DMS 273 (cell line): ENCODE results near the gene LRMDA.

Source experiments
- DNase-seq: peaks from one replicate; lab custom pipeline; 2025; ENCODE audit not compliant: unreplicated experiment; lab: John Stamatoyannopoulos, UW

Gene LRMDA

DNA sequence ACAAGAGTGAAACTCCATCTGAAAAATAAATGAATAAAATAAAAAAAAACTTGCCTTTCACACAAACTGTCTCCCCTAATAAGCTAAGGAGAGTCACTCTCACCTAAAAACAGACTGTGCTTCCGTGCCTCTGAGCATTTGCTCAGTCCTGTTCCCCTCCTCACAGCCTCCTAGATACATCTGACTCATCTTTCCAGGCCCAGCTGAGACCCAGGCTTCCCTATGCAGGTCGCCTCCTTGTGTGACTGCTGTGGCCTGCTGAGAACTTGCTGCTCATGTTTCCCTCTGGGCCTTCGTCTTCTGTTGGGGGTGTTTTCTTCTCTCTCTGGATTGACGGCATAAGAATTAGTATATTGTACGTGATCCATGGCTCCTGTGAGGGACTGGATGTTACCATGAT, 777.7 kb downstream of the LRMDA start:
- DNase-seq, result no peak

DNA sequence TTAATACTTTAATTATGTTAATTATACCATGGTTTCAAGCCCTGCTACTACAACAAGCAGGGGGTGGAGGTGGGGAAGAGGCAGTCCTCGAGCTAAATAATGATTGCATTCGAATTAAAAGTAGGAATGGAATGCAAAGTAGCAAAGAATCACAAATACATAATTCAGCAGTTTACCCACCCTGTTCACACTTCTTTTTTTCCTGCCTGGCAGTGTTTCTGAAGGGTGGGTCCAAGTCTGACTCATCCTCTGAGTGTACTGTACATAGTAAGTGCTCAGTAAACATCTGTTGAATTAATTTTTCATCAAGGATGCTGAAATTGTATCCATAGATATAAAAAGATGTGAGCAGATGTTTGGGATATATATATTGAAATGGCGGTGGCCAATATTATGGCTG, 778.8 kb downstream of the LRMDA start:
- DNase-seq, result no peak

DNA sequence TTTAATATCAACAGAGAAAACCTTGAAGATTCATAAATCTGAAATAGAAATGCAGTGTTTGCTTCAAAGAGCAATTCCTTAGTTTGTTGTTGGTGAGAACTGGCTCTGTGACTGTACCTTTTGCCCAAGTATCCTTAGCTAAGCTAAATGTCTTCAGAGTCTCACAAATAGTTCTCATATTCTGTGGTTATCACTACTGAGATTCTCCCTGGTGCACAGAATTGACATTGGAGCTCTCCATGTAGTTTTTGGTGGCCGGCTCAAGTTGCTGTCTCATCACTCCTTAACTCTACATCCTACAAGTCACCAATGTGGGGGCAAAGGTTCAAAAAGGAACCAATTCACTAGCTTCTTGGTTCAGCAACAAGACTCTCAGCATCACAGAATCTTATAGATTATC, 780.3 kb downstream of the LRMDA start:
- DNase-seq, result no peak

DNA sequence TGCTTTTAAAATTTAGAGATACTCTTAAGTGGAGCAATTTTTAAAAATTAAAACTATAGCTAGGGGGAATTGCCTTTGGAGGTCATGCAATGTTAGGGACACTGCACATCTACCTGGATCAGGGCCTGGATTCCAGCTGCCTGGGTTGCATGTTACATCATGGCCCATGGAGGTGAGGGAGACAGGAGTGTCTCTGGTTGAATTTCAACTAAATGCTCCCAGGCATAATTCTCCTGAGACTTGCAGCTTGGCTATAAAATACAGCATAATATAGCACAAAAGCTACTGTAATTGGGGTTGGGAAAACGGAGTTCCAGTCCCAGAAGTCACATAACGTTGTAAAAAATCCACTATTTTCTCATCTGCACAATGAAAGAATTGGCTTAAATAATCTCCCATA, 782.5 kb downstream of the LRMDA start:
- DNase-seq, result no peak

DNA sequence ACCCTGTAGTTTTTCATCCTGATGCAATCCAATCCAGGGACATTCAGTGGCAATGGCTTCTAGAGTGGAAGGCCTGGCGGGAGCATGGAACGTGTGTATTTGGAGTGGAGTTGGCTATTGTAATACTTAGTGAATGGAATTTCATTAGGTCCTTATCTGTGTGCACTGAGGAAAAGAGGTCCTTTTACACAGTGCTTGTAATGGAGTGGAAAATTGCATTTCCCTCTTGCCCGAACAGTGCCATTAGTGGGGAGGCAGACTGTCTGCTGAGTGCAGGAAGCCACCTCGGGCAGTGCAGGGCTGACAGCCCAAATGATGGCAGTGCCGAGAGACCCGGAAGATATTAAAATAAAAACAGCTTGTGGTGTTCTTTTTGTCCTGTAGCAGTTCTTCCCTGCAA, 786.6 kb downstream of the LRMDA start:
- no peak for DNase-seq

DNA sequence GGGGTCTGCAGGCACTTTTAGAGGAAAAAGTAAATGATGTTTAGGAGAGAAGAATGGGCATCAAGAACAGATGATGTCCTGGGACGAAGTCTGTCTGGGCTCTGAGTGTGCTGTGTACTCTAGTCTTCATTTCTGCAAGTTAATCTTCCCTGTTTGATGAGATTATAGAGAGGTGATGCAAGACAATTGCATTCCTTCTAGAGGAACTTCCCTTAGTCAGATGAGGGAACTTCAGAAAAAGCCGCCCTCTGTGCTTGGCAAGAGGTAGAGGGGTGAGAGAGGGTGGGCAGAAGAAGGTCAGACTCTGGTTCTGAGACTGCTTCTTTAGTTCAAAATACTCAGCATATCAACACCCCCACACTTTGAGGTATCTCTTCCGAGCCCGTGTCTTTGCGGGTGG, 797.9 kb downstream of the LRMDA start:
- no peak for DNase-seq

DNA sequence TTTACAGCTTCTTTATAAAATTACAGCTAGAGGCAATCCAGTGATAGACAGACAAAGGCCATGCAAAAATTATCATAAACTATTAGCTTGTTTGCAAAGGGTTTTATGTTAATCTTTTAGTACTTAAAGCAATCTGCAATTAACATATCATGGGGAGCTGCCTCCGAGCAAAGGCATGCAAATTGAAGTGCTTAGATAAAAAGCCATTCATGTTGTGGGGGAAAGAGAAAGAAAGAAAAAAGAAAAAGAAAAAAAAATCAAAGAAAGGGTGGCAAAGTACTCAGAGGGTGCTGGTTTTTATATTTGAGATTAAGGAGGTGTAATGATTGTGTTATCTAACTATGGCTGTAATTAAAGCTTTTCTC, 799.5 kb downstream of the LRMDA start:
- no peak for DNase-seq

DNA sequence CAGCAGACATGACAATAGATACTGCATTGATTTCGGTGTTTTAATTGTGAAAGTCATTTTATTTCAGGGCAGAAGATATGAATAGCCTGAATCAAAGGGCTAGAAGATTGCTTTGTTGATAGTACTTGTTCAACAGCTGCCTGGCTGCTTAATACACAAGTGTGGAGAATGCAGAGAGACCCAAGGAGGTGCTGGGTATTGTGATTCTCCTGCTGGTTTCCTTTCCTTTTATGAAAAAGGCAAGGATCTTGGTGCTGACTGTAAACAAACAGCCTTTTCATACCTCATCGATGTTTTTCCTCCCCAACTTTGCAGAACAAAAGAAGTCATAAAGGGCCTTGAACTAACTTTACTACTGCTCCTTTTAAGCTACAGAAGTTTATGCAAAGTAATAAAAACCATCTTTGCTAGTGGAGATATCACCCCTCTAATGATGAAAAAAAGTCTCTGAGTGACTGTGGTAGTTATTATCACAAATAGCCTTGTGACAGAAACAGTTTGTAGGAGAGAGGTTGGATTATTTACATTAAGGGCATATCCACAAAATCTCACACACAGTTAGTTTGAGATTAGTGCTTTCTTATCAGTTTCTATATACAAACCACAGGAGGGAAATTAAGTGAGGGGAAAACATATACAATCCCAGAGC, 800.0 kb downstream of the LRMDA start:
- DNase-seq, result no peak

DNA sequence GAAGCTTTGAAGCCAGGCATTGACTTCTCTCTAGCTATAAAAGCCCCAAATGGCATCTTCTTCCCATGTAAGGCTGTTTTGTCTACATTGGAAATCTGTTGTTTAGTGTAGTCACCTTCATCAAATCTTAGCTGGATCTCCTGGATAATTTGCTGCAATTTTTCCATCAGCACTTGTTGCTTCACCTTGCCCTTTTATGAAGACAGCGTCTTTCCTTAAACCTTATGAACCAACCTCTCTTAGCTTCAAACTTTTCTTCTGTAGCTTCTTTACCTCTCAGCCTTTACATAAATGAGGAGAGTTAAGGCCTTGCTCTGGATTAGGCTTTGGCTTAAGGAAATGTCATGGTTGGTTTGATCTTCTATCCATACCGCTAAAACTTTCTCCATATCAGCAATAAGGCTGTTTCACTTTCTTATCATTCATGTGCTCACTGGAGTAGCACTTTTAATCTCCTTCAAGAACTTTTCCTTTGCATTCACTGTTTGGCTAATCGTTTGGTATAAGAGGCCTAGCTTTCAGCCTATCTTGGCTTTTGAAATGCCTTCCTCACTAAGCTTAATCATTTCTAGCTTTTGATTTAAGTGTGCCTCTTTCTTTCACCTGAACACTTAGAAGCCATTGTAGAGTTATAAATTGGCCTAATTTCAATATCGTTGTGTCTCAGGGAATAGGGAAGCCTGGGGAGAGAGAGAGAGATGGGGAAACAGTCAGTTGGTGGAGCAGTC, 803.2 kb downstream of the LRMDA start:
- no peak for DNase-seq

DNA sequence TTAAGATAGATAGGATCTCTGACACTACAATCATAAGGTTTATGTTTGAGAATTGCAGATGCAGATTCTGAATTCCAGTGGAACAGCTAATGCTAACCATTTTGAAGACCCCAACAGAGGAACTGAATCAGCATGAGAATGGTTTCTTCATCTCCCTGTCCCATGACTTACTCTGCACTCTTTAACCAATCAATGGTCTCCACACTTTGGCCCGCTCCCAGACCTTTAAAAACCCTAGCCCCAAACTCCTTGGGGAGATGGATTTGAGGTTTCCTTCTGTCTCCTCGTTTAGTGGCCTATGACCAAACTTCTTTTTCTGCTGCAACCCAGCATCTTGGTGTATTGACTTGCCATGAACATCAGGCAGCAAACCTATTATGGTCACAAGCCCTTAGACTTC, 804.9 kb downstream of the LRMDA start:
- DNase-seq, result no peak

DNA sequence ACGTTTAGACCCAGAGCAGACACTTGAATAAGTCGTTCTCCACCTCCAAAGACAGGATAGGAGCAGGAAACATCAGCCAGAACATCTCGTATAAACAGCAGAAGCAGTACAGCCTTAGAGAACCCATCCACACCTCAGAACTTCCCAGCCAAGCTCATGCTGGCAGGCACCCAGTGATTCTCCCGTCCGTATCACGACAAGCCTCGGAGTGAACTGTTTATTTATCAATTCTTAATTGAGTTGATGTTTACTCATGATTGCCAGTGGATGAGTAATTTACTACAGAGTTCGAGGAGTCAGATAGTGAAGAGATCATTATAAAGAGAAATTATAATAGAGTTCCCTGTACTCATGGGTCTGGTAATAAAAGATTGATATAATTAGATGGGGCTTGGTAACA, 811.5 kb downstream of the LRMDA start:
- no peak for DNase-seq

DNA sequence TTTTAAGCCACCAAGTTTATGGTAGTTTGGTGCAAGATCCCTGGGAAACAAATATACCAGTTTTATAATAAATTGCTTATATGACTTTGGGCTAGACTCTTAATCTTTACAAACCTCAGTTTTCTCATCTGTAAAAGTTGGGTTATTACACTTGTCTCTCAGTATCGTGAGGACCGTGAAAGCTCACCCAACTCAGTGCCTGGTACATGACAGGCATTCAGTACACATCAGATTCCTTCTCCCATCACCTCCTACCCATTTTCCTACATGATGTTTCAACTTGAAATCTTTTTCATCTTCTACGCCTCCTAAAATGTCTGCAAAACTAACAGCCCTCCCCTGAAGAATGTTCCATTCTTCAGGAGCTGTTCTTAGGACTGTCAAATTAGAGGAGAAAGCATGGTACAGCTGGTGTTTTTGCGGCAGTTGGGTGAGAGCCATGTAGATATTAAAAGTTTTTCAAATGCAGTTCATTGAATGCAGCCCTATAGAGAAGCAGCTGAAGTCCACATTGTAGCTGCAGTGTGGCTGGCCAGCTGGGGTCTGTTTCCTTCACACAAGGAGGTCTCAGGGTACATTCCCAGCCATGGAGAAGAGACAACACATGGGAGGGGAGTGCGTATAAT, 812.8 kb downstream of the LRMDA start:
- no peak for DNase-seq

DNA sequence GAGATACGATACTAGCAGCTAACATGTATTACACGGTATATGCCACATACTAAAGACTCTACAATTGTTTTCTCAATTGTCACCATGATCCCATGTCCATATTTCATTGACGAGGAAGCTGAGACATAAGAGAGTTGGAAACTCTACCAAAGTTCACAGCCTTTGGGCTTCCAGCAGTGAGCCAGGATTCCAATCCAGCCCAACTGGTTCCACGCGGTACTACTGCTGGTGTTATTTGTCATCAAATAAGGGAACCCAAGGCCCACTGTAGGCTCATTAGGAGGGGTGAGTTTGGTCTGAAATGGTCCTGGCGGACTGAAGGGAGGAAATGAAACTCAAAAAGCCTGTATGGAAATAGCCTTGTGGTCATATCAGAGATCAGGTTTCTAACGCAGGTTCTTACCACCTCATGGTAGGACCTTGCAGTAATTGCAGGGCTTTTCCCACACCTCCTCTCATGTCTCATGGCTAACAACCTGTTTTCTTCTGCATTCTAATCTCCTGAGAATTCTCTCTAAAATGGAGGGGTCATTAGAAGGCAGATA, 814.6 kb downstream of the LRMDA start:
- no peak for DNase-seq

DNA sequence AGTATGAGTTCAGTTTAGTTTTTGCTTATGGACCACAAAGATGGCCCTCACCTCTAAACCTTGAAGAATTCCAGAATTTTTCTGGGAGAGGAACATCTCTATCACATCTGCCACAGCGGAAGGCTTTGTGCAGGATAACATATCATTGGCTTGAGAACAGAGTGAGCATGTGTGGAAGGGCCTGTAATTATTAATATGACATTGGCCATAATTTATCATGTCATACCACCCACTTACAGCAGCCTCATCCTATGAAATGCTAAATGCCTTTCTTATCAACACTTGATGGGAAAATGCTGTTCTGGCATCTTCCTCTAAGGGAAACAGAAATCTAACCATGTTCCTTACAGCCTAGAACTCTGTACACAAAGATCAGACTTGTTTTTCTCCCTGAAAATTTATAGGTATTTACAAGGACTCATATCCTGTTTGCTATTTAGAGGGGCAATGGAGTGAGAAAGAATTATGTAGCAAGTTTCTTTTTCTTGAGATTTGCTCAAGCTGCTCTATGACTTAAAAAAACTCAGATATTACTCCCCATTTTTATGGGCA, 817.3 kb downstream of the LRMDA start:
- no peak for DNase-seq

DNA sequence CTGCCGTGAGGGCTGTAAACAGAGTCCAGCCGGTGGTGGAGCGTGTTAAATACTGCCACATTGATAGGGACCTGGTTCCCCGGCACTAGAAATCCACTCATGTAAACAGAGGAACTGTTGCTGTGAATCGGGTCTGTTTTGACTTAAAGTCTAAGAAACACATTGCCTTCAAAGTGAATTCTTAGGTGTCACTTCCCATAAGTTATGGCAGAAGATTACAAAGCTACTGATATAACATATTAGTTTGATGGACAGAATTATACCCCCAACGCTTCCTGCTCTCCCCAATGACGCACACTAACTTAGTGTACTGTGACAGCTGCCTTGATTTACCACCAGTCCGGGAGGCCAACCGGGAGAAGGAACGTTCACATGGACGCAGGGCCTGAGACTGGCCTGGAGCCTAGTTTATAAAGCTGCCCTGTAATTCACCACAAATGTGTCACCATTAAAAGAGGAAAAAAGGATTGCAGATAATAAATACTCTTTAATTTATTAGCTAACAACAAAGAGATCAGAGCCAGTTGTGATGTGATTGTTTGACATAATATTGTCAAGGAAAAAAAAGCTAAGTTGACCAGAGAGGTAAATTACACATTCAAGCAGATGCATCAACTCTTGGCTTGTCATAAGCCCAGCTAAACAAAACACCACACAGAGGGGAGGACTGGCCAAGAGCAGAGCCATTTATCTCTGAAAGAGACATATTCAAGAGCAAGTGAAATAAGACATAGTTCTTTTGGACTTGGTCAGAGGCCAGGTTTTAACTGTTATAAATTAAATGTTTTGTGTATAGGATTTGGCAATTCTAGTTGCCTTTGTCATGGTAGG, 820.6 kb downstream of the LRMDA start:
- DNase-seq, result no peak

DNA sequence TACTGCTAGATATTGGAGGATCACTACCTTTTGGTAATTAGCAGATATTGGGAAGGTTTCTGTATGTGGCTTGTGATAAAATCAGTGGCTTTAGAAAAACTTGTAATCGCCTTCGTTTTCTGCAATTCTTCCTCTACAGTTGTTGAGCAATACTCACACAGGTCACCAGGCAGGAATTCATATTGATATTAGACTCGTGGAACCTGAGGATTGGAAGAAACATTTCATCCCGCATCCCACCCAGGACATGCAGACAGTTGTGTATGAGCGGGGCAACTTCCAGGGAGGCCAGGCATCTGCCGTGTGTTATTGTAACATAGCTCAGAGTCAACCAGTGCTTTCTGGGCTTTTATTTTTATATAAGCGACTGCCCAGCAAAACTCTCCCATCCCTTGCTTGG, 821.3 kb downstream of the LRMDA start:
- DNase-seq, result no peak

DNA sequence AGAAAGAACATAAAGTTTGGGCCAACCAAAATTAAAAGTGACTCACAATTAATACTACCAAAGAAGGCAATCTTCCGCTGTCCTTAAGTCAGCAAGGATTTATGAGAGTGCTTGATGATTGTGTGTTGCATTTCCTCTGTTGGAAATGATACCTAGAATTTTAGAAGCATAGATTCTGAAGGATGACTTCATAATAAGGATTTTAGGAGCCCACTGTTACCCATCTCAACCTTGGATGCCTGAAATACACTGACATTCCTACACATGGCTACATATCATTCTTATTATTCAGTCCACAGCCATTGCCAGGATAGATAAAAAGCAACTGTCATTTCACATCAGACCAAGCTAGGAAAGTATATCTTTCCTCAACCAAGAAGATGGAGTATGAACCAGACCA, 823.8 kb downstream of the LRMDA start:
- no peak for DNase-seq

DNA sequence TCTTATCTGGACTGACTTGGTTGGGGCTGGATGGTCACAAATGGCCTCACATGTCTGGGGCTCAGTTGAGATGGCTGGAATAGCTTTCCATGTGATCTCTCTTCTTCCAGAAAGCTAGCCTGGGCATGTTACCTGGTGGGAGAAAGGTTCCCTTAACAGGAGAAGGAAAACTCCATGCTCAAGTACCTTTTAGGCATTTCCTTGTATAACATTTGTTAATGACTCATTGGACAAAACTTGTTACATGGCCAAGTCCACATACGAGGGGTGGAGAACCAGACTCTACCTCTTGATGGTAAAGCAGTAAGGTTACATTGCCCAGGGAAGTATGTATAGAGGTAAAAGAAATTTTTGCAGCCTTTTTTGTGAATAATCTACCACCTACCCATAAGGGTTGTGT, 826.4 kb downstream of the LRMDA start:
- no peak for DNase-seq

DNA sequence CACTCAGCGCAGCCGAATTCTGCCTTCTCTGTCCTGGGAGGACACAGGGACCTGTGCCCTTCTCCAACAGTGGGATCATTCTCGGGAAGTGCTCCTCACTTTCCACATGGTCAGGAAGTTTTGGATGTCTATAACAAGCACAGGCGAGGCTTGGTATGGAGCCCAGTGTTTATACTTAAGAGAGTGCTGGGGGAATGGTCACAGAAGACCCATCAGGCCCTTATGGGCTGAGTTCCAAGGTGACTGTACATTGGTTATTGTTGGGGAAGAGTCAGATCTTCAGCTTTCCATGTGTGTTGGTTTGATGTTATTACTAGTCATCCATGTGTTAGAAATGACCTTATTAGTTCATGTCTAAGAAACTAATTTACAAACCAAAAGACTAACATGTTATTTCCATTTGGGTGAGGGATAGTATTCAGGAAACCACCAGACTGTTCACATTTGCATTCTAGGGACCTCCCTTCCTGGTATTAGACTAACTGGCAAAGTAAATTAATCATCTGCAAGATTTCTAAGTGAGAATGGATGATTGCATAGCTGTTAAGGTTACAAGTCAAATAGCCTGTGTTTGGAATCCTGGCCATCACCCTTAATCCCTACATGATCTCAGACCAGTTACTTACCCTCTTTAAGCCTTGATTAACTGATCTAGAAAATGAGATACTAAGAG, 834.2 kb downstream of the LRMDA start:
- DNase-seq, result no peak

DNA sequence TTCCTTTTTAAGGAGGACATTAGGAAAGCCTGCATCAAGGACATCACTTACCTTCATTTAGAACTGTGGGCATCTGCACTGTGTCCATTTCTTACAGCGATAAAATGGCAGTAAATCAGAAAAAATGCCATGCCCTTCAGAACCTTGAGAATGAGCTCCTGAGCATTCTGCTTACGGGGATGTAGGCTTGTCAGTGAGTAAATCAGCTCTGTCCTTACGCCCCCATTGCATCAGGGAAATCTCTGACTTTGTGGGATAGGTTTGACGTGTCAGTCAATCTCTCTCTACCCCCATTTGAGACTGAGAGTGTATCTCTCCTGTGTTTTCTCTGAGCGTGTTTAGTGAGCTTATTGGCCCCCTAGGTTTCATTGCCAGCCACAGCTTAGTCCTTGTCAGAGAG, 837.1 kb downstream of the LRMDA start:
- no peak for DNase-seq

DNA sequence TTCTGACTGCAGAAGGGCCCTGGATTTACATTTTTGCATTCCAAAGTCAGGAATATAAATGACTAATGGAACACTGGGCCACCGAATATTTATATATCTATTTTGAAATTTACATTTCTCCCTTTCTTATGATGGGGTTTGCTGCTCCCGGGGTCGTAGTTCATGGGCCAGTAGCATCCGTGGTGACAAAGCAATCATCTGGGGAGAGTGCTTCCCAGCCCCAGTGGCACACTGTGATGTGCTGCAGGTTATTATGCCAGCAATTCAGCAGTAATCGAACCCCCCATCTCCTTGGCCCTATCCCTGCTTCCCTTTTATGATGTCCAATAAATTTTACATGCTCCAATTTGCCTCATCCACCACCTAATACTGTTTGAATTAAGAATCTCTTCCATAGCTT, 837.5 kb downstream of the LRMDA start:
- no peak for DNase-seq
